Colon (tissue), 2 donors: ENCODE results near the gene AMN.

ENCODE experiments used
- FAIRE-seq: peaks from 2 replicates; lab custom pipeline; 2012; peaks lifted over from hg19 to GRCh38; lab: Jason Lieb, UNC
- donor health status: control.
- donor health status: control.

Gene AMN

DNA sequence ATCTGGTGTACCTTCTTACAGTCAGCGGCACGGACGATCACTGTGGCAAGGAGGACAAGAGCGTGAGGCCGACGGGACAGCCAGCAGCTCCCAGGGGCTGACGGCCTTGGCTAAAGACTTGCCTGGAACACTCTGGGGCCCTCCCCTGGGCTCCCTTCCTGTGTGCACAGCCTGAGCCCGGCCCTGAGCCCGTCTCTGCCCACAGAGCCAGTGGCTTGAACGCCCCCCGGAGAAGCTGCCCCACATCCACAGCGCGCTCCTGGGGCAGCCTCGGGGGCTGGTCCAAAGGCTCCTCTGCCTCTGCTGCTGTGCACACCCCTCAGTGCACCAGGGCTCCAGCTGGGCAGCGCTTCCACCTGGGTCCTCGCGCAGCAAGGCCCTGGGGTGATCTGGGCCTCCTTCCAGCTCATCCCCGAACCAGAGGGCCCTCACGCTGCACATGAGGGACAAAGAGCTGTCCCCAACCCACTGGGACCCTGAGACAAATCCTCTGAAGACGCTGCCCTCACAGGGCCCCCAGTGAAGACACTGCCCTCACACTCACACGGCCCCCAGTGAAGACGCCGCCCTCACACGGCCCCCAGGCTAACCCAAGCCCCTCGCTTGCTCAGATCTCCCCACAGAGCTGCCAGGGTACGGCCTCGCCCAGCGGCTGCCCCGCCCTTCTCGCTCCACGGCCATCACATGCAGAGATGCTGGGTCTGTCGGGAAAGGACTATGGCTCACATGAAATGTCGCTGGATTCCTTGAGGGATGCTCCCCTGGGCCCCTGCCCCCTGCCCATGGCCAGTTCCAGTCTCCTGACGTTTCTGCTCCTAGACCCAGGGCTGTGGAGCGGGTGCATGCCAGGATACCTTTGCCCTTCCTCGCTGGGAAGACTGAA is 22.2 kb downstream of the AMN start:
- FAIRE-seq: no peak

DNA sequence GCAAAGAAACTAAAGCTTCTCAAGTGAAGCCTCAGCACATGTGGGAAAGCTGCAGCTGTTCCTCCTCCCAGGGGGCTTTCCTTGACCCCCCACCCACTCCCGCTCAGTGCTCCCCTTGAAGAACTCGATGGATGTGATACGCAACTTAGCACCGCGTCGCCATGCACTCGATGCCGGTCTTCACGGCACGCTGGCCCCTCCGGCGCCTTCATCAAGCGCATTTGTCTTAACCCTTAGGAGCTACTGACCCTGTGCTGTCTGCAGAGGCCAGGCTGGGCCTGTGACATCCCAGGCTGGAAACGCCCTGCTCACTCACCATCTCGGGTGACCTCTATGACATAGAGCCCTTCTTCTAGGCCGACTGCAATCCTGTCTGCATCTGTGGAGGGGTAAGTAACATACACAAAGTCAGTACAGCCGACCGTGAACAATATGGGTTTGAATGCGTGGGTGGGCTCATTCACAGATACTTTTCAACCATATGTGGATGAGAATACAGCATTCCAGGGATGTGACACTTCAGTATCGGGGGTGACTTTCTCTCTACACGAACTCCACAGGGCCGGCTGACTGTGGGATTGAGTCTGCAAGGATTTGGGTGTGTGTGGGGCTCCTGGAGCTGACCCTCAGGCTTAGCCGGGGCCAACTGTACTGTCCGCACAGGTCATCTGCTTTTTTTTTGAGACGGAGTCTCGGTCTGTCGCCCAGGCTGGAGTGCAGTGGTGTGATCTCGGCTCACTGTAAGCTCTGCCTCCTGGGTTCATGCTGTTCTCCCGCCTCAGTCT is 23.1 kb downstream of the AMN start:
- FAIRE-seq: no peak

DNA sequence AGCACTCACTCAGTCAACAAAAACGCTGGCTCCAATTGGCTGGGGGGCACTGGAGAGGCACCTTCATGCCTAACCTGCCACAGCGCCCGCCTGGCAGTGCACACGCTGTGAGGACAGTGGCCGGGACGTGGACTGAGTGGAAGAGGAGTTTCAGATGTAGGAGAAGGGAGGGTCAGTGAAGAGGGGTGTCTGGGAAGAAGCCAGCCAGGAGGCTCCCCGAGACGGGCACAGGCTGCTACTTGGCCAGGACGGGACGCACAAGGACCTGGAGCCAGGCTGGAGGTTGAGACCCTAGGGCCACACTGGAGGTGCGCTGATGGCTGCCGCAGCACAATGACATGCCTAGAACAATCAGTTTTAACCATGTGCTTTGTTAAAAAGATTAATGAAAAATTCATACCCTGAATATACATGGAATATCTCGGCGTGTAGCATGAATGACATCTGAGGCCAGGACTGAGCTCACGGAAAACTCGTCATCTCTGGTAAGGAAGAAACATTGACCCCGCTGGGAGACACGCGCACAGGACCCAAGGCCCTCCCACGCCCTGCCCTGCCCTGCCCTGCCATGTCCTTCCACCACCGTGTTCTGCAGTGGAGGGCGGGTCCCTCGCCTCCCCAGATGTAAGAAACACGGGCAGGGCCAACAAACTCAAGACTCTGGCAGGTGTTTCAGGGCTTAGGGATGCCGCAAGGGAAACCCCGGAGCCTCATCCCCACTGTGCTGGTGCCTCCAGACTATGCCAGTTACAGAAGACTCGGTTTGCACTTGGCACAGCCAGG is 25.0 kb downstream of the AMN start:
- FAIRE-seq: no peak

DNA sequence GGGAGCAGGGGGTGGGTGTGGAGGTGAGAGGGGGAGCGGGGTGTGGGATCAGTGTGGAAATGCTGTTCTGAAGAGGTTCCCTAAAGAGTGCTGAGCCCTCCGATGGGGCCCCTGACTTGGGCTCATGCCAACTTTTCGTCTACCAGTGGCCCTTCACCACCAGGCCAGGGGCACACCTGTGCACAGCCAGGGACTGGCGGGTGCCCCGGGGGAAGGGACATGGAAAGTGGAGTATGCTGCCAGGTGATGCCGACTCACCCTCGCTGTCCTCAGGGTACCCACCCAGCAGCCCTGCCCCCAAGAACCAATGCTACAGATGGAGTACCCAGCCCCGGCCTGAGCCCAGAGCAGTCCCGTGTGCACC is 26.2 kb downstream of the AMN start:
- no peak for FAIRE-seq

DNA sequence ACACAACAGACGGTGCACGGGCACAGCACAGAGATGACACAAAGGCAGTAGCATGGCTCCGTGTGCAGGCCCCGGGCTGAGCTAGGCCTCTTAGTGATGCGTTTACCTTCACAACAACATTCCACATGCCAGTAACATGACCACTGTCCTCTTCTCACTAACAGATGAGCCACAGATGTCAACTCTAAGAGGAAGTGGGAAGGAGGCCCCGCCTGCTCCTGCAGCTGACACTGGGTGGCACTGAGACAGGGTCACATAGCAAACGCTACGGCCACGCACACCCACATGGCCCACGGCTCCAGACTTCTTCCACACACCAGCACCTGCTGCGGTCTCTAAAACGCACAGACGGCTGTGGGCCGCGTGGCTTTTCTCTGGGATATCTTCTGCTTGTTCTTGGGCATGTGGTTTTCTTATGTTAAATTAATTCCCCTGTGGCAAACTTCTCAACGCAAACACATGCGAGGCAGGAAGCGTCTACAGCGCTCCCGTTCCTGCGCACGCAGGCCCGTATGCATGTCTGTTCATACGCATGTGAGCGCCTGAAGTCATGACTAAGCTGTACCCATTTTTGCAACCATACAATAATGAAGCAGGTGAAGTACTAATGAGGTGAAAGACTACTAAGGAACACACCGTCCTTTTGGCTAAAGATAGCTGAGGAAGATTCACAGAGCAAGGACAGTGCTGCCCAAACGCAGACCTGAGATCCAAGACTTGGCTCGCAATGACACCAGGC is 26.8 kb downstream of the AMN start:
- FAIRE-seq: no peak

DNA sequence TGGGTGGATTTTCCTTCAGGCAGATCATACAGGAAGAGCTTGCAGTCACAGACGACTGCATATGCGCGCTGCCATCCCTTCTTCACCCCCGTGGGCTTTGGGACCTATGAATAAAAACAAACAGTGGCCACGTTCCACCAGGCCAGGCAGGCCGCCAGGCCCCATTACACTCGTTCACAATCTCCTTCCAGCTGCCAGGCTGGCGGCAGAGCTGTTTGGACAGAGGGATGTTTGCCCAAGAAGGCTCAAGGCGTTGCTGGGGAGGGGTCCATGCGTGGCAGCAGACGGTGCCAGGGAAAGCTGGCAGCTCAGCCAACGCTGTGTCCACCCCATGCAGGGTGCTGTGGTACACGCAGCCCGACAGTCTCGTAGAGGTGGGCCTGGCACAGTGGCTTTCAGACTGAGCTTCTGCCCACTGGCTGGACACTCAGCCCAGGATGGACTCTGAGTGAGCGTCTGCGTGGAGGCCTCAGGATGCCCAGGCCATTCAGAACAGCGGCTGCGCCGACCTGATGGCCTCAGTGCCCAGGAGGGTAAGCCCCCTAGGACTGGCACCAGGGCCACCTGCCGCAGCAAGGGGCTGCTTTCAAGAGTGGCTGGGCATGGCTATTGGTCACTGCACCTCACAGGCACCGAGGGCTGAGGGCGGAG is 27.5 kb downstream of the AMN start:
- no peak for FAIRE-seq

DNA sequence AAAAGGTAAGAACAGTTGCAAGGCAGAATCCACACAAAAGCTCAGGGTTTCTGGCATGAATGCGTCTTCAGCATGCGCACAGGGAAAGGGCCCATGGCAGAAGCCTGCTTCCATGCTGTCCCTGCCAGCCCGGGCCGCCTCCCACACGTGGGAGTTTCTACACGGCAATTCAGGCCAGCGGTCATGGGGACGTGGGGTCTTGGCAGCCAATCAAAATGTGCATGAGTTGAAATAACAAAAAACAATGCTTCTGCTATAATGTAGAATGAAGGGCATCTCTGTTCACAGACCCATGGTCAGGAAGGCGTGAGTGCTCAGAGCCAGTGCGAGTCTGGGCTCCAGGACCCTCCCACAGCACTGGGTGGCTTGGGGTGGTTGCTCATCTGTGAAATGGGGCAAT is 28.6 kb downstream of the AMN start:
- no peak for FAIRE-seq

DNA sequence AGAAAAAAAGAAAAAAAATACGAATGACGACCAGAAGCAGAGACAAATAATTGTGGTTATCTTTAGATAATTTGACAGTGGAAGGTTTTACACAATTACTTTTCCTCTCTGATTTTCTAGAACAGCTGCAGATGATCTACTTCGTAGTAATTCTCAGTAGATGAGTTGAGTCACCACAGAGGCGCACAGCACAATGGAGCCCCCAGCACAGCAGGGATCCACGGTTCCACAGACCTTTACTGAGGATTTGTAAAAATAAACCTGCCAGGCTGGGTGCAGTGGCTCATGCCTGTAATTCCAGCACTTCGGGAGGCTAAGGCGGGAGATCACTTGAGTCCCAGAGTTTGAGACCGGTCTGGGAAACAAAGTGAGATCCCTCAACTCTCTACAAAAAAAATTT is 29.3 kb downstream of the AMN start:
- FAIRE-seq: no peak

DNA sequence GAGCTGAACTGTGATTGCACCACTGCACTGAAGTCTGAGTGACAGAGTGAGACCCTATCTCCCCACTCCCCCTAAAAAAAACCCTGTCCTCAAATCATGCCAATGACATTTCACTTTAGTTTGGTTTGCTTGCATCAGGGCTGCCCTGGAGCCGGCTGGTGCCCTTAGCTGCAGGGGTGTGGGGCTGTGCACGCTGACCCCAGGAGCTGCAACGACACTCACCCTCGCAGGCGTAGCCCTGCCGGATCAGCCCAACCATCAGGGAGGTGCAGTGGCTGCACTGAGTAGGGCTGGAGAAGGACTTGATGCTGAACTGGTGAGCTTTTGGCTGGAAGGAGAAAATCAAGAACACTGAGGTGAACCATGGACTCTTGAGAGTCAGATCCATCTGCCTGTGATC is 29.8 kb downstream of the AMN start:
- FAIRE-seq: no peak

DNA sequence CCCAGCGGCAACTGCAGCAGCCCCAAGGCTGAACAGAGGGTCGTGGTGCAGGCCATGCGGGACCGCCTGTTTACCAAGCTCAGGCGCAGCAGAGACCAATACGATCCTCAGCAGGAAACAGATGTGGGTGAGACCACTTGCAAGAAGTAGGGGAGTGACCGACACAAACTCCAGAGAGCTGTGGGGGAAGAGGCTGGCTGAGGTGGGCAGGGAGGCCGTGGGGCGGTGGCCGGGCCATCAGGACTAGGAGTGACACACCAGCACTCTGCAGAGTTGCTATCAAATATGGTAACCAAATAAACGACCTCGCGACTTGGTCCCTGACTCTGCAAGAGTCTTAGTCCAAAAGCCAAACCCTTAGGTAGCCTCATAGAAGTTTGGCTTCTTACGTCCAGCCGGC is 30.6 kb downstream of the AMN start:
- no peak for FAIRE-seq

DNA sequence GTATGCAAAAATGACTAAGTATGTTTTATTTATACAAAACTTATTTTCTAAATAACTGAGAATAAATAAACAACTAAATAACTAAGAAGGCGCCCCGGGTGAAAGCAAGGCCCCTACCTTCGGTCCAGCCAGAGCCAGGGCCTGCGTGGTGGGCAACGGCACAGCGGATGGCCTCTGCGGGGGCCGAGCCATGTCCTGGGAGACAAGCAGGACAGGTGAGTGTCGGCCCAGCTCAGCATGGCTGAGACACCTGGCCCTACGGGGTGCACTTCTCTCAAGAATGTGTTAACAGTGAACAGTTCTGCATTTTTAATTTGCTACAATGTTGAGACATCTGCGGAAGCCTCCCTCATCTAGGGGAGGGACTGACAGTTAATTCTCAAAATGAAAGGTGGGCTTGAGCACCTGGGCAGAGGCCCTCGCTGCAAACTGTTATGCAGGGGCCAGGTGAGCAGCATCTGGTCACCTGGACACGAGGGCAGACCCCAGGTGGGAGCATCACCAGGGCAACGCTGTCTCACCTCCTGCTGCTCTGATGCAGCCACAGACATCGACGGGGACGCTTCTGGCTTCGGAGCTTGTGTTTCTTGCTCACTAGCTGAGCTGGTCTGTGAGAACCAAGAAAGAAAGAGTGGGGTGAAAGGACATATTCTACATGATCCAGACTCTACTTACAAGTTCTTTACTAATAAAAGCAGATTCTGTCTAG is 31.8 kb downstream of the AMN start:
- FAIRE-seq: no peak

DNA sequence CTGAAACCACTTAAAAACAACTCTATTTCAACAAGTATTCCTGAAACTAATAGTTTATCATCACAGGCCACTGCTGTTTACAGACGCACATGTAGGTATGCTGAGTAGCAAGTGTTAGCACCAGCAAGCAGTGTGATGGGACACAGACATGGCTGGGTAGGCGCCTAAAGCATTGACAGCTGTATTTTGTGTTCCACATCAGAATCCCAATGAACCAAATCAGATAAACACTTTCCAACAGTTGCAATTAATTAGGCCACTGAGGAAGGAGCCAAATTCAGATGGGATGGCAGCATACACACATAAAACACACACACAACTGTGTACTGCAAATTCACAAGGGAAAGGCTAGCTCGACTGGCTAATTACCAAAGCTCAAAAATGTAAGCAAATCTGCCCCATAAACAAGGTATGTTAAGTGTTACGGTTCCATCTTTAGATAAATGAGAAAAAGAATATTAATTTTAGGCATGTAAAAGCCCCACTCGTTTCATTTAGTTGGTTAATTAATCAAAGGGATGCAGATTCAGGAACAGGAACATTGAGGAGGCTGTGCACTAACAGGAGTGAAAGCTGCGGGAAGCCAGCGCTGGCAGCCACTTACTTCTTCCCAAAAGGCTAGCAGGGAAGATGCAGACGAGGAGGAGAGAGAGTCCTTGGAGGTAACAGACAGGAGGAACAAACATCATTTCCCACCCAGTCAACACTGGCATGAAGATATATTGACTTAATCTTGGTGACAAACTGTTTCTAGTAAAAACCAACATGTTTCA is 33.4 kb downstream of the AMN start:
- no peak for FAIRE-seq

DNA sequence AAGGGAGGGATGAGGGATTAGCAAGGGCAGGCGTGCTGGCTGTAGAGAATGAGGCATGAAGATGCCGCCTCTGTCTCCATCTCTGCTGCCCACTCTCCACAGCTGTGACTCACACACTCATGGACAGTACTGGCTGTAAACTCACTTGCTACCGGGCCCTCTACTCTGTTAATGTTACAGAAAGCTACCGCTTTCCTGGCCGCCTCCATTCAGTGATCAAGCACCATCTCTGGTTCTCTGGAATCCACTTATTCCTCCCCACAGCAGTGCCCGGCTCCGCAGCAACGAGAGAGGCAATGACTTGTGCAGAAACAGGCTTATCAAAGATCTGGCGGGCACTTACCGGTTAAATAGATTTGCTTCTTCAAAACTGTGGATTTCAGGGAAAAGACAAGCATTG is 34.8 kb downstream of the AMN start:
- no peak for FAIRE-seq

DNA sequence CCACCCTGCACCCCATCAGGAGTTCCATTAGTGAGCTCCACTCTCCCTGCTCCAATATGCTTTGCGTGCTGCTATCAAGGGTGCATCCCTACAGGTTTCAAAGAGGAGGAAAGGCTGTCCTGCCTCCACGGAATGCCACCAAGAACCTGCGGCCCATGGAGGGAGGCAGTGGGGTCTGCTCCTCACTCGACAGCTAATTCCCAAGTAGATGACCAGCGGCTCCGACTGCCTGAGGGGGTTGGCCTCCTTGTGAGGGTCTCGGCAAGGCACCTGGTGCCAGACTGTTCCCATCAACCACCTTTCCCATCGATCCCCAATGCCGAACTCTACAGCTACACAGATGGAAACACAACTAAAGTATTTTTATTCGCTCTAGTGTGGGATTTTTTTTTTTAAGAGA is 36.0 kb downstream of the AMN start:
- FAIRE-seq: no peak

DNA sequence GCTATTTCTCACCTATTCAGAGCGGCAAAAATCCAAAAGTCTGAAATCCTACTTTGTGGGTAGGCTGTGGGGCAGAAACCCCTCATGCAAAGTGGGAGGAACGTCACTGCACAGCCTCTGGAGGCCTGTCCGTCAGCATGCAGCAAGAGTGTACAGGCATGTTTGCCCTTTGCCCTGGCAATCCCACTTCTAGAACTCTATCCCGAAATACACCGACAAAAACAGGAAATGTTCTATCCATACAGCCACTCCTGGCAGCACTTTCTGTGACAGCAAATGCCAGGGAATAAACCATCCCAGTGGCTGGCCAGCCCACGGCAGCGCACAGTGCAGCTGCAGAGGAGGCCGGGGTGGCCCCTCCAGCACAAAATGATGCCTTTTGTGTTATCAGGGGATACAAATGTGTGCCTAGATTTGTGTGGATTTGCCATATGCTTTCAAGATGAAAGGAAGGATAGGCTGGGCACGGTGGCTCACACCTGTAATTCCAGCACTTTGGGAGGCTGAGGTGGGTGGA is 39.7 kb downstream of the AMN start:
- FAIRE-seq: no peak

DNA sequence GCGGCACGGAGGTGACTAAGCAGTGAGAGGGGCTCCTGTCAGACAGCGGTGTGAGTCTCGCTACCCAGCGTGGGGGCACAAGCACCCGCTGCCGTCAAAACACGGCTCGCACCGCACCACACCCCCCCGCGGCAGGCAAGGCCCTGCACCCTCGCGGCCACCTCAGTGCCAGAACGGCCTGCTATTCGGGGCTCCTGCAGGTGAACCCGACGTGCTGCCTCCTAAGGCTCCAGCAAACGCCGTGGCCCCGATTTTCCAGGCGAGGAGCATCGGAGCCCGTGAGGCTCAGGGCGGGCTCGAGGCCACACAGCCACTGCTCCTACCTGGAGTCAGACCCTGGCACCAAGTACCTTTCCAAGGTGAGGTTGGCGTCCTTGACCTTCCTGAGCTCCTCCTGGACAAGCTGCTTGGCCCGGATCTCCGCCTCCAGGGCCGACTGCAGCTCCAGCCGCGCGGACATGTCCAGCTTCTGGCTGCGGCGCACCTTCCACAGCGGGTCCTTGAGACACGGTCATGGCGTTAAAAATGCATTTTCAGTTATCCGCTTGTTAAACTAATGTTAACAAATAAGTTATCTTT is 41.8 kb downstream of the AMN start:
- no peak for FAIRE-seq

DNA sequence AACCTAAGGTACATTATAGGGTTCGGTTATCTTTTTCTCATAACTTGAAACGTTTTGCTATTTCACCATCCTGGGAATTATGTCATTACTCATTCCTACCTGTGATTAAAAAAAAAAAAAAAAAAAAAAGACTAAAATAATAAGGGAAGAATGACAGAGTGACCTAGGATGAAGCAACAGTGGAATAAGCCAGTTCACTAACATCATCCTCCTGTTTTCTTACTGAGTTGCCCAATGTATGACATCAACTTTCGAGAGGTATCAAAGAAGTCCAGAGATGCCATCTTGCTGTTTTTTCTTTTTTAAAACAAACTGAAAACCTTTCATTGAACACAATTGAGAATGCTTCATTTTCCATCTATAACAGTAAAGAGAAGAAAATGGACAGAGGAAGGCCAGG is 42.8 kb downstream of the AMN start:
- FAIRE-seq: no peak

DNA sequence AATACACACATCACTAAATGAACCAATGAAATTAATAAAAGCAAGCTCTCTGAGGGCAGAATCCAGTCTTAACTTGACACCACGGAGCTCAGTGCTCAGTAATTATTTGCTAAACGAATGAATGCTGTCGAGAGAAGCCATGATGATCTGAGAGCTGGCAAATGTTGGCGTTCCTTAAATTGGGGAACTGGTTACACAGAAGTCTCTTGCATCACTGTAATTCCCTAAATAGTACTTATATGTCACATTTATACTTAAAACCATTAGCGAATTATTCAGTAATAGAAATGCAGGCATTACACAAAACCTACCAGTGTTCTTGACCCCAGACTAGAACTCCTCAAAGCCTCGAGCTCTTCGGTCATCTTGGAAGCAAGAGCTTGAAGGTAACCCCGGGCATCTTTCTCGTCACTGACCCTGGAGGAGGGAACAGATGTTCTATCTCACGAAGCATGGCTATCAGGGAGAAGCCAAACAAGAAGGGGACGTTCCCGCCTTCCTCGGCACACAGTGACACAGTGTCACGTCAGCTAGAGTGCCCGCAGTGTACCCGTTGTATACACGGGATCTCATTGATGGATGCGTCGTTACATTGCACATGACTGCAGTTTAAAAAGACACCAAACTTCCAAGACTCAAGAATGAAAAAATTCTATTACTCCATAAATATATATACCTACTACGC is 43.6 kb downstream of the AMN start:
- FAIRE-seq: no peak
